Measurements from ENCODE around the gene TXNRD2.

Gene TXNRD2

DNA sequence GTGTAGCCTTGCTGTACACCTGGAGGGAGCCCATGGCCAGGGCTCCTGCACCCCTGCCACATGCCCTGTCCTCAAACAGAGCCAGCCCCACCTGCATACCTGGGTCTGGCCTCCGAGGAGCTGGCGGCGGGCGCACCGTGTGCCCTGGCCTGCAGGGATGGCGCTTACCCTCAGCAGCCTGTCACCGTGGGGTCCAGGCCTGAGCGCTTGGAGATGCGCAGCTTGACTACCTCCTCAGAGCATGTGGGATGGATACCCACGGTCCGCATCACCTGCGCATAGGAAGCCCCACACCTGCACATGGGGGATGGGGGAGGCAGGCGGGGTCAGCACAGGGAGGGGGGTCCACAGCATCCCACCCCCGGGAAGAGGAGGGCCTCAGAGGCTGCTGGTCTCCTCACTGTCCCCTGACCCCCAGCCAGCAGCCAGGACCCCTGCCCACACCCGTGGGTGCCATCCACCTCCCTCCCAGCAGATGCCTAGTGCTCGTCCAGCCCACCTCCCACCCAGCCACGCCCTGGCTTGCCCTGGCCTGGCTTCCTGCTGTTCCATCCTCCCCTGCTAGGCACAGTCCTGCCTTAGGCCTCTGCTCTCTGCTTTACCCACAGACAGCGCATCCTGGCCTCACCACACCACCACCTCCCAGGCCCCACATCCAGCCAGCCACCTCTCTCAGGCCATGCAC, 64.5 kb downstream of the TXNRD2 start:
- no peak for DNase-seq (ENCODE audit: low read depth, low spot score)

DNA sequence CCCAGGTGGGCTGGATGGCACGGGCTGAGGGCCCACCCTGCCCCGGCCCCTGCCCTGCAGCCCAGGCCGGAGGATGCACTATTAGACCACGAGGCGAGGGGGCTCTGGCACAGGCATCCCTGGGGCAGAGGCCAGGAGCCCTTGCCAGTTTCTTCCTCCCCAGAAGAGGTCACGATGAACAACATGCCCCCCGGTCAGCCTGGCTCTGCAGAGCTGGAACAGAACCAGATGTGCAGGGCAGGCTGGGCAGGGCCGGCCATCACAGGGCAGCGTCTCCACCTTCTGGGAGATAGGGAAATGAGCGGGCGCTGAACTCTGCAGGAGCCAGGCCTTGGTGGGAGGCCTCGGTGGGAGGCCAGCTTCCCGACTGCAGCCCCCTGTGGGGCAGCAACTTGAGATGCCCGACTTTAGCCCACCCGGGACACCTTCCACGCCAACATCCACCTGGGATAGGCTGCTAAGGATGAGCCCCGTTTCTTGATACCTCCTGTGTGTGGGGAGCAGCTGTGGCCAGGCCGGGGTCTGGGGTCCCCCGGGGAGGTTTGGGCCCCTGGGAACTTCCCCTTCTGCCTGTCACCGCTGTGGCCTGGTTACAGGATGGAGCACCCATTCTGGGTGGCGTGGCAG, 65.2 kb downstream of the TXNRD2 start:
- DNase-seq (ENCODE audit: low read depth, low spot score), result no peak

DNA sequence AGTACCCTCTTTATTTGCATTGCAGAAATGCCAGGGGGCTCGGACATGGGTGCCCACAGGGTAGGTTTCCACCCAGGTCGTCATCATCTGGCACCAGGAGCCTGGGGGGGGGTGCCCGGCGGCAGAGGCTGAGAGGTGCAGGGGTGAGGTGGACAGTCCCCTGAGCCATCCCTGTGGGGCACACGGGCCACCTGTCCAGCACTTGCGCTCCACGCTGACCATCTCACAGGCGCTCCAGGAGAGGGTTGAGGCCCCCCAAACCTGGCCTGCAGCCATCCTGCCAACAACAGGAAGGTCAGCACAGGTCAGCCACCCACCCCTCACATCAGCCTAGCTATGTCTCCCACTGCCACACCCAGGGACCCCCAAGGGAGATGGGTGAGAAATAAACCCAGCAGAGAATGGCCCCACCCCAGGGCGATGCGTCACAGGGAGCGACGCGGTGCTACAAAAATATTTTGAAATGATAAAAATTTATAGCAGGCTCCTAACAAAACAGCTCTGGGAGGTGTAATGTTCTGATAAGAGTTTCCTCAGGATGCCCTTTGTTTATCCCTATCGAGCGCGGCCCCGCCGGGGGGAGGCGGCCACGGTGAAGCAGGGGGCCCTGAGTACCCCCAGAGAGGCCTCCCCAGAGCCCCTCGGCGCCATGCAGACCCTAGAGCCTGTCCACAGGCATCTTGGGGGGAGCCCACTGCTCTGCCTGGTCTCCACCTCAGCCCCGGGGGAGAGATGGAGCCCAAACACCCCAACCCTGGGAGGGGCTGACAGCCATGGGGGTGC, 65.9 kb downstream of the TXNRD2 start:
- DNase-seq (ENCODE audit: low read depth, low spot score), result no peak

DNA sequence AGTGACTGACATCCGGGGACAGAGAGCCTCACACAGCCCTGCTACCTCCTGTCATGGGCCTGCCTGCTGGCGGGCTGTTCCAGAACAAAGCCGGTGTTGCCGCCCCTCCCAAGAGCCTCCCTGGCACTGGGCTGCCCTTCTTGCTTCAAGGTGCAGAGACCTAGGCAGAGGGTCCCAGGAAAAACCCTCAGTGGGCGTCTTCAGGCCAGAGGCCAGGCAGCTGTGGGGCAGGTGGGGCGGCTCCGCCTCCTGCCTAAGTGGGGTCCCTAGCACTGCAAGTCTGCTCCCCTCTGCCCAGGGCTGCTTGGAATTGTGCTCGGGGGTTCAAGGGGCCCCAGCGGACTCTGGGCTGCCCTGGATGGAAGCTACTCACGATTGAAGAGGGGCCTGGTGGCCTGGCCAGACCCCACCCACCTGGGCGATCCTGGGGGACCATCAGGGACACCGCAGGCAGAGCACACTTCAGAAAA, 66.5 kb downstream of the TXNRD2 start:
- DNase-seq (ENCODE audit: low read depth, low spot score), result no peak

DNA sequence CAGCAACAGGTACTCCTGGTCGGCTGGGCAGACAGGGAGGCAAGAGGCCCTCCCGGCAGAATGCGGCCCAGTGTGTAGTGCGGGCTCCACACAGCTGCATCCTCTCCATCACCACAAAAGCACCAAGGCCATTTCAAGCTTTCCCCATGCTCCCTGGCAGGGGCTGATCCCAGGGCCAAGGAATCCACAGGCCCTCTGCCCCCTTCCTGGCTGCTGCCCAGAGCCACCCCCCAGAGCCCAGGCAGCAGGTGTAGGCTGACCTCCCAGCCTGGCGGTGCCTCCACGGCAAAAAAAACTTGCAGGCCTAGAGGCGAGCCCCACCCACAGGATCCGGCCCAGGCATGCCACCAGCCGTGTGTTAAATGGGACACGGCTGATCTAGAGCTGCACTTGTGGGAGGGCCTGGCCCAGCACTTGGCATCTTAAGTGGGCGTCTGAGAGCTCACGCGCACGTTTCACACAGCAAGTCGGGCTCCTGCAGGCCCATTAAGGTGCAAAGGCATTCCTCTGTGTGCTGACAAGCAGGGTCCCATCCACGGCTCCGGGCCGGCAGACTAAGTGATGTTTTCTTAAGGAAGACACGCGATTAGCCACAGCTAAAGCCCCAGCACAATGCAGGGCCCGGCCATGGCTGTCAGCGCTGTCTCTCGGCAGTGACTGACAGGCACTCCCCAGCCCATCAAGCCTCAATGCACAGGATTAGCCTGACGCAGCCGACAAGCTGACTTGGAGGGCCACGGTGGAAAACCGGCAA, 67.1 kb downstream of the TXNRD2 start:
- no peak for DNase-seq (ENCODE audit: low read depth, low spot score)

DNA sequence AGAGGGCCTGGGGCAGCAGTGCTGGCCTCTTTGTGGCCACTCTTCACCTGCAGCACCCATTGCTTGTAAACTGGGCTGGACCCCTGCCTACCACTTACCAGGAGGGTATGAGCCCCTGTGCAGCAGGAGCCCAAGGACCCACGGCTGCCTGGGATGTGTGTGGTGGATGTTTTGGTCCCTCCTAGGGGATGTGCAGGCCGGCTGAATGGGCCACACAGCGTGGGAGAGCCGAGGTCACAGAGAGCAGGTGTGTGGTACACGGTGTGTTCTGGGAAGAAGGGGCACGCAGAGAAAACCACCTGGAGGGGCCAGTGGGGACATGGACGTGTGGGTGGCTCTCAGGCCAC, 67.7 kb downstream of the TXNRD2 start:
- DNase-seq (ENCODE audit: low read depth, low spot score), result no peak

DNA sequence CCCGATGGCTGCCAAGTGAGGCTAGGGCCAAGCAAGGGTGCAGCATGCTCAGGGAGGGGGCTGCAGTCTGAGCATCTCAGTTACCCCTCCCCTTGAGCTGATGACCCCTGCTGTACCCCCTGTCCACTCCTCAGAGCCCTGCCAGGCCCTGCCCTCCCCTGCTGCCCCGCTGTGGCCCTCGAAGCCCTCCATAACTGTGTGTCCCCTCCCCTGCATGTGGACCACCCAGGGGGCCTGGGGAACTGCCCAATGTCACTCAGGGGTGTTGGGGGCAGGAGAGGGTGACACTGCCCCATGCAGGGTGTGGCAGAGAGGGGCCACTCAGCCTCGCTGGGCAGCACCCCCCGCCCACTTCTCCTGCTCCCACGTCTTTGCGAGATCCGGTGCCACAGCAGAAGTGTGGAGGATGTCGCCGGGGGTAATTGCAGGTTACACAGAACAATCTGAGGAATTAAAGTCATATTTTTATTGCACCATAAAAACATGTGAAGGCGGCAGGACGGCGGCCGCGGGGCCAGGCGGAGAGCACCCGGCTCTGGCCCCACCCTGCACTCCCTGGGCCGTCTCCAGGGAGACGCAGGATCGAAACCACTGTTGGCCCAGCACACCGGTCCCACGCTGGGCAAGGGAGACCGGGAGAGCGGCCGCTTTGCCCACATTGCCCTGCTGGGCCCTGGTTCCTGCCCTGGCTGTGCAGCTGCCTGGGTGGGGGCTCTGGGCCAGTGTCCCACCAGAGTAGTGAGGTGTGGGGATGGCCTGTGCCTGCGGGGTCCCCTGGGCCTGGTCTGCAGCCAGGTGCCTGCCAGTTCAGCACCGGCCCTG, 68.3 kb downstream of the TXNRD2 start:
- DNase-seq (ENCODE audit: low read depth, low spot score), result no peak

DNA sequence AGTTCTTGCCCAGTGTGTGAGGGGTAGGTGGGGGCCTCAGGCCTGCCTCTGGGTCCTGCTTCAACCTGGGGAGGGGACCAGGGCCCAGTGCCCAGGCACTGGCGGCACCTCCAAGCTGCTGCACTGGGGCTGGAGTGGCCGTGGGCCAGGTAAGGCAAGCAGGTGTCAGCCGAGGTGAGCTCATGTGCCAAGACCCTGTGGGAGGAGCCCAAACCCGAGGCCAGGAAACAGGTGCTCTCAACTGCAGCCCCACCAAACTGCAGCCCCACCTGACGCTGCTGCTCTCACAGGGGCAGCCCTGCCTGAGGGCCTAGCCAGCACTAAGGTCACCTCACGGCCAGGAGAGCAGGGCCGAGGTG, 68.9 kb downstream of the TXNRD2 start:
- no peak for DNase-seq (ENCODE audit: low read depth, low spot score)

DNA sequence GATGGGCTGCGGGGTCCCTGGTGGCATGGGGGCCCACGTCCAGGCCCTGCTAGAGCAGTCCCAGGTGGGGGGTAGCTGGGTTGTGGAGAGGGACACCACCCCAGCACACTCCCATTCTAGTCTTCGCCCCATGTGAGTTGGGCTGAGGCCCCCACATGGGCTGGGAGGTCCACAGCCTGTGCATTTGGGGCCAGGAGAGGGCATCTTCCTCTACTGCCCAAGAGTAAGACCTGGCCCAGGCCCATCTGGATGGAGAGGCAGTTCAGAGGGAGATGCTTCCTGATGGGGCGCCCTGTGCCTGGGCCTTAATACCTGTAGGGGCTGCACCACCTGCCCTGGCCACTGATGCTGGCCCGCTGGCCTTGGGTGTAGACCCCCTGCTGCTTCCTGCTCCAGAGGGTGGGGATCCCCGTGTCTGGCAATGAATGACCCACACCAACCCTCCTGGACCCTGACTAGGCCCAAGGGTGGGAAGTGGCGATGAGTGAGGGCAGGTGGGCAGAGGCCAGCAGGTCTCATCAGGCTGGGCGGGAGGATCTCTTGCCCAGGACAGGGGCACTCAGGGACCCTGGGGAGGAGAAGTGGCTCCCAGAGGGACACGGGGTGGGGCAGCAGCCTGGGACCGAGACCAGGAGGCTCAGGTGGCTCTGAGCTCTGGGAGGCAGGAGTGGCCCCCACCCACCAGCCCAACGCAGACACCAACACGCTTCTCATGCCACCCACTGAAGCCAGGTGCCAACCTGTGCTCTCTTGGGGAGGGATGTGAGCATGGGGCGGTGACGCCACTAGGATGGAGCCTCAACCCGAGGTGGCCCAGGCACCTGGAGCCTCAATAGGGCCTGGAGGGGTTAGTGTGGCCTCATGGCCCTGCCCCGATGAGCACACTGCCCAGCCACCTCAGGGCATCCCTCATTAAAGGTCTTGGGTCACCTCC, 69.5 kb downstream of the TXNRD2 start:
- no peak for DNase-seq (ENCODE audit: low read depth, low spot score)

DNA sequence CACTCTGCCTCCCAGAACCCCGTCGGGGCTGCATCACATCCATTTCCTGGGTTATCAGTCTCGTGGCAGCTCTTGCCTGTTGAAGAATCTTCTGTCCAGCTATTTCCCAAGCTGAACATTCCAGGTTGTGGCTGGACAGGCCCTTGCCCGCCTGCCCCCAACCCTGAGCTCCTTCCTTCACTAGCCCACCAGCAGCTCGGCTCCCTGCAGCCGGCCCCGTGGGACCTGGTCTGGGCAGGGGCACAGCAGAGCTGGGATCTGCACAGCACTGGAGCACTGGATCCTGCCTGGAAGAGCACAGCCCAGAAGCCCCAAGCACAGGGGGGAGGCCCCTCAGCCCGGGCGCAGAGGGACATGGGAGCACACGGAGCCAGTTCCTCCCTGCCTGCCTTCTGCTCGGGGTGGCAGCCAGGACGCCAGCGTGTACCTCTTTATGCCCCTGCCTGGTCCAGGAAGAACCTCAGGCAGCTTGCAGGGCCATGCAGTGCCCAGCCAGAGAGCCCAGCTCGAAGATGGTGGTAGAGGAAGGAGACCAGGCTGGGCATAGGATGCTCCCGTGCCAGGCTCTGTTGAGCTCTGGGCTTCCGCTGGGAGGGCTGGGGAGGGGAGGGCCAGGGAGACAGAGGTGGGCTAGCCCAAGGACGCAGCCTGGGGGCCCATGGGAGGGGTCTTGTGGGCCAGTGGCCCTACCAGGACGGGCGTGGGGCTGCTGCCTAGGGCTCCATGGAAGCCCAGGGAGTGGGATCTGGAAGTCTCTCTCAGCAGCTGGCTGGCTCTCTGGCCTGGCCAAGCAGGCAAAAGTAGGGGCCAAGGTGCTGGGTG, 70.4 kb downstream of the TXNRD2 start:
- no peak for DNase-seq (ENCODE audit: low read depth, low spot score)

DNA sequence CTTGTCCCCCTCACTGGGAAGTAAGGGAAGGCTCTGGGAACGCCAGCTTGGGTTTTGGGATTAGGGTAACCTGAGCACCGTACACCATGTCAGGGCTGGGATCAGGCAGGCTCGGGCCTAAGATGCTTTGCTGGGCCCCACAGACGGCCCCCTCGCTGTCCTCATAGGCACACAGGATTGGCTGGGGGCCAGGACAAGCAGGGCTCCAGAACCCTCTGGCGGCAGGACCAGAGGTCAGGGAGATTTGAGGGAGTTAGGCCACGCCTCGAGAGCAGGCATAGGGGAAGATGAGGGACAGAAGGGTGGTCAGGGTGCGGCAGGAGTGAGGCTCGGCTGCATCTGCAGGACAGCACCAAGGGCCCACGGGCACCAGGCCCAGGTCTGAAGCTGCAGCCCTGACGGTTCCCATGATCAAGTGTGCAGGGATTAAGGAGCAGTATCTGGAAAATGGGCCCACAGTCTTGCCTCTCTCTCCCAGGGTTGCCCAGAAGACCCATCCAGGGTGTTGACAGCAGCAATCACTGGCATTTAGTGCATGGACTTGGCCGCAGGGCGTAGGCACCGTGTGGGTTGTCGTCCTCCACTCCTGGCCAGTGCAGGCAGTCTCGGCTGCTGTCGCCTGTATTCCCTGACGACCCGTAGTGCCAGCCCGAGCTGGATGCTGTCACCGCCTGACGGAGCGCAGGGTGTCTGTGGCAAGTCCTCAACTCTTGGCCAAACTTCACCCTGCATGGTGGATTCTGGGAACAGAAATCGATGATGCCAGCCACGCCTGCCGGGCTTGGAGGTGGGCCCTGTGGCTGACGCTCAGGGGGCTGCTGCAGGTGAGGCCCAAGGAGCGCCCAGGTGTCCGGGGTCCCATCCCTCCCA, 71.2 kb downstream of the TXNRD2 start:
- no peak for DNase-seq (ENCODE audit: low read depth, low spot score)

DNA sequence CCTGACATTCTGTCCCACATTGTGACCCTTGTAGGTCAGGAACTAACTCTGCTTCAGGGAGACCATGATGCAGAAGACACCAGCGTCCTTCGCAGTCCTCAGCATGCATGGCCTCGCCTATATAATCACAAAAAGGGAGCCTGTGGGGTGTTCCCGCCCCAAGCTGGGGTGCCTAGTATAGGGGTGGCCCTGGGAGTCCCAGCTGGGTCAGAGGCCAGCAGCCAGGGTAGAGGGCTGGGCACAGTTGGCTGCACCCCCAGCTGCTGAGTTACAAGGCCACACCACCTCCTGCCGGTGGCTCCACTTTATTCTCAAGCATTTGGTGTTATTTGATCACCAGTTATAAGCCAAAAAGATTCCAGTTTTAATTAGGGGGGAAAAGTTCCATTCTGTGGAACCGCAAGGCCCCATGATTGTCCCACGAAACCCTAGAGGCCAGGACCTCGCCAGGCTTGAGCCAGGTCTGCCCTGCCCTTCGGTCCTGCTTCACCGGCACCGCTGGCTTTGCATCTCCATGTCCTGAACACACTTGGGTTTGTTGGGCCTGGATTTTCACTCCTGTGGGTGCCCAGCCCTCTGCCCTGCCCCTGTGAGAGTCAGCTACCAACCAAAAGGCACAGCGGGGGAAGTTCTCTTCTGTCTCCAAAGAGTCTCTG, 72.0 kb downstream of the TXNRD2 start:
- no peak for DNase-seq (ENCODE audit: low read depth, low spot score)

DNA sequence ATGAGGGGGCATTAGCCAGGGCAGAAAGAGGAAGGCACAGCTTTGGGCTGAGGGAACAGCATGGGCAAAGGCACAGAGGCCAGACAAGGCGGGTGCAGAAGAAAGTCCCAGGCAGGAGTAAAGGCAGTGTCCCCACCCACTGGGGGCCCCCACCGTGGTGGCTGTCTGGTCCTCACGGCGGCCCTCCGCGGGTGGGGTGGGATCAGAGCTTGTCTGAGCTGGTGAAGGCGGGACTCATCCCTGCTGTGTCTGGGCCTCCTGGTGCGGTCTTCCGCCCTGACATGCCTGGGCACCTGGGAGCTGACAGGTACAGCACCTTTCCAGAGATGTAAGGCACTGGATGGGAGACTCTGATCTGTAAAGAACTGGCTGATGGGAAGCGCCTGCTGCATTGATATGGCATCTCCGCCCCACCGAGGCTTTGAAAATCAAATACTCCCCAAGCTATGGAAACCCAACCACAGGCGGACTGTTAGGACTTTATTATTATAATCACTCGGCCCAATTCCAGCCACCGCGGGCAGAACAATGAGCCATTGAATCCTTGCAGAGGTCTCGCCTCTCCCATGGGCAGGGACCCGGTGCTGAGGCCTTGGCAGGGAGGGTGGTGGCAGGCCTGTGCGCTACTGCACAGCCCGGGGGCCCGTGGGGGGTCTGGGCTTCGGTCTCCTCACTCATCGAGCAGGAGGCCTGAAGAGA, 72.7 kb downstream of the TXNRD2 start:
- DNase-seq (ENCODE audit: low read depth, low spot score), result no peak

DNA sequence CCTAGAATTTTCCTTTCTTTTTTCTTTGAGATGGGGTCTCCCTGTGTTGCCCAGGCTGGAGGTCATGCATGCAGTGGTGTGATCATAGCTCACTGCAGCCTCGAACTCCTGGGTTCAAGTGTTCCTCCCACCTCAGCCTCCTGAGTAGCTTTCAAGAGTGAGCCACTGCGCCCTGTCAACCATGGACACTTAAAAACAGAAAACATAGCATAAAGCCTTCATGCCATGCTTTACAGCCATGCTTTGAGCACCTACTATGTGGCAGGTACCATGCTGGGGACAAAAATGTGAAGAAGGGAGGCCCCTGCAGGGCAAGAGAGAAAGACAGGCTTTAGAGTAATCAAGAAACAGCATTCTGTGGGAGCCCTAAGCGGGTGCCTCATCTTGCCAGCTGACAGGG, 73.3 kb downstream of the TXNRD2 start:
- no peak for DNase-seq (ENCODE audit: low read depth, low spot score)

DNA sequence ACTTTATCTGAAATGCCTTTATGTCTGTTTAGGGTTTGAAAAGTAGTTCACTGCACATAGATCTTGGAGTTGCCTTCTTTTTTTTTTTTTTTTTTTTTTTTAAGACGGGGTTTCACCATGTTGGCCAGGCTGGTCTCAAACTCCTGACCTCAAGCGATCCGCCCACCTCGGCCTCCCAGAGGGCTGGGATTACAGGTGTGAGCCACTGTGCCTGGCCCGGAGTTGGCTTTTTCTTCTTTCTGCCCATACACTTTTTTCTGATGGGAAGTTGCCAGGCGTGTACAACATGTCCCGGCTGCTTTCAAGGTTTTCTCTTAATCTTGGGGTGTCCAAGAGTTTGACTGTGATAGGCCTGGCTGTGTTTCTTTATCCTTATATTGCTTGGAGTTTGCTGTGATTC, 74.0 kb downstream of the TXNRD2 start:
- no peak for DNase-seq (ENCODE audit: low read depth, low spot score)

DNA sequence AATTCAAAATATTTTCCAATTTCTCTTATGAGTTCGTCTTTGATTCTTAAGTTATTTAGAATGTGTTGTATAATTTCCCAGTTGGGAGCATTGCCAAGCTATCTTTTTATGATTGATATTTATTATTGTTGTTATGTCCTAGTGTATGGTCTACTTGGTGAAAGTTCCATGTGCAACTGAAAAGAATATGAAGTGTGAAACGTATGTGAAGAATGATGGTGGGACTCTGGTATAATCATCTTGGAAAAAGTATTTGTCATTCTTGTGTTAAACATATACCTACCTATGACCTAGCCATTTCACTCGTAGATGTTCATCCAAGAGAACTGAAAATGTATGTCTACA, 75.0 kb downstream of the TXNRD2 start:
- no peak for DNase-seq (ENCODE audit: low read depth, low spot score)

DNA sequence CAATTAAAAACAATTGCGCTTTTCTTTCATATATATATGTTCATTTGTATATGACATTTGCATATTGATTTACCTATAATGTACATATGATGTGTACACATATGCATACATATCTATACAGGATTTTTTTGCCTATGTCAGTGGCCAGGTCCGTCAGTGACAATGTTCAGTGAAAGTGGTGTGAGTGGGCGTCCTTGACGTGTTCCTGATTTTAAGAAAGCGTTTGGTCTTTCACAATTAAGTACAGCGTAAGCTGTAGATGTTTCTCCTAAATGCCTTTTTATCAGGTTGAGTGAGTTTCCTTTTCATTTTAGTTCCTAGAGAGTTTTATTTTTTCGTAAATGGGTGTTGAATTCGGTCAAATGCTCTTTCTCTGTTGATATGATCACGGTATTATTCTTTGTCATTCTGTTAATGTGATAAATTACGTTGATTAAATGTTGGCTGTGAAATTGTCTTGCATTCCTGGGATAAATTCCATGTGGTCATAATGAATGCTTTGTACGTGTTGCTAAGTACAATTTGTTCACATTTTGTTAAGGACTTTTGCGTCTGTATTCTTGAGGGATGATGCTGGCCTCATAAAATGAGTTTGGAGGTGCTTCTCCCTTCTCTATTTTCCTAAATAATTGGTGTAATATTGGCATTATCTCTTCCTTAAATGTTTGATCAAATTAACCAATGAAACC, 76.3 kb downstream of the TXNRD2 start:
- DNase-seq (ENCODE audit: low read depth, low spot score), result no peak
